GM18498 (cell line): ENCODE data around the gene TNKS2.
"Not testable (repeated sequence)": the region's sequence is repeated elsewhere in the genome, so short reads cannot be mapped to it uniquely, and the experiment has no call there.

Experiments used
- ATAC-seq: cut with Tn5 transposase; IDR thresholded peaks from one replicate; pipeline ENCODE4 v1.9.1; 2021; ENCODE audit warnings: mild to moderate bottlenecking, moderate library complexity; ENCODE audit not compliant: unreplicated experiment

Gene TNKS2

GRCh38 chr10:91797874-91798648 lies at the start of gene TNKS2:
Gene TNKS2 (plus strand): TSS chr10:91798426. CDS start chr10:91798691, 265 bp downstream.
- ATAC-seq = peak; percentile 75

DNA sequence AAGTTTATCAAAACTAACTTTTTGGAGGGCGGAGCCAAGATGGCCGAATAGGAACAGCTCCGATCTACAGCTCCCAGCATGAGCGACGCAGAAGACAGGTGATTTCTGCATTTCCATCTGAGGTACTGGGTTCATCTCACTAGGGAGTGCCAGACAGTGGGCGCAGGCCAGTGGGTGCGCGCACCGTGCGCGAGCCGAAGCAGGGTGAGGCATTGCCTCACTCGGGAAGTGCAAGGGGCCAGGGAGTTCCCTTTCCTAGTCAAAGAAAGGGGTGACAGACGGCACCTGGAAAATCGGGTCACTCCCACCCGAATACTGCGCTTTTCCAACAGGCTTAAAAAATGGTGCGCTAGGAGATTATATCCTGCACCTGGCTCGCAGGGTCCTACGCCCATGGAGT lies 48.6 kb upstream of the TNKS2 start:
- ATAC-seq = not testable (repeated sequence)

DNA sequence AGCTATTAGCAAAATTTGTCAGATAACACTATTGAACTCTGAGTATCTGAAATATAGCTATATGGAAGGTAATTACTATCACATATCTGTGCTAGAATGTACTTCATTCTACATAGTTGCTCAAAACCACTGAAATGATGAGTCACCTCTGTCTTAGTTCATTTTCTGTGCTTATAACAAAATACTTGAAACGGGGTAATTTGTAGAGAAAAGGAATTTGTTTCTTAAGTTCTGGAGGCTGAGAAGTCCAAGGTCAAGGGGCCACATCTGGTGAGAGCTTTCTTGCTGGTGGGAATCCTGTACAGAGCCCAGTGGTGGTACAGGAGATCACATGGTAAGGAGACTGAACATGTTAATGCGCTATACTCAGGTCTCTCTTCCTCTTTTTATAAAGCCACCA lies 41.9 kb upstream of the TNKS2 start:
- ATAC-seq = no peak

DNA sequence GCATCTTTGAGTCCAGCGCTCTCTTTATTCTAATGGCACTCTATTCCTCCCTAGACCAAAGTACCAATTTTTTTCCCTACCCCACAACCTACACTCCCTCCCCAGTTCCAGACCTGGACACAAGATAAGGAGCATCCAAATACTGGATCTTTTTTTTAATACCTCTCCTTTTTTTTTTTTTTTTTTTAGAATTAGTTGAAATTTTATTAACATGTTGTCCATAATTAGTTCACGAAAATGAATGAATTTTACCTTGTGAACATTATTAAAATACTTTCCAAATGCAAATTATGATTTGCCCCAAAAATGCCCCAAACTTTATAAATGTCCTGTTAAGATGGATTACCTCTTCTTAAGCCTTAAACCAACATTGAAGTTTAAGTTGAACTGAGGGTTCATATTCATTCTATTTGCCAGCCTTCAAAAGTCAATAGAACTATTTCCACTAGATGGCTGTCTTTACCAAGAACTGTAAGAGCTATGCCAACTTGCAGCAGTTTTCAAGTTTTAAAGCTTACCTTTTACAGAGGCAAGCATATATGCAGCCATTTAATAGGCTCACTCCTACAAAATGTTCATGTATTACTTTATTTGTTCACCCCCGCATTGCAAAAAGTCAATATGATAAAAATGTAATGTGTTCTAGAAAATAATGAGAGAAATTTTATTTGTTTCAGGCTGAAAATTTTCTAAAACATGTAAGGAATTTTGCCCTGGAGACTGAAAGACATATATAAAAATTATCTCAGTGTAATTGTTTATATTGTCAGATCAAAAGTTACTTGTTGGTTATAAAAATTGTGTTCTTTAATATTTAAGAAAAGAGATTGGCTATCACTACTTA lies 39.7 kb upstream of the TNKS2 start:
- ATAC-seq = no peak

DNA sequence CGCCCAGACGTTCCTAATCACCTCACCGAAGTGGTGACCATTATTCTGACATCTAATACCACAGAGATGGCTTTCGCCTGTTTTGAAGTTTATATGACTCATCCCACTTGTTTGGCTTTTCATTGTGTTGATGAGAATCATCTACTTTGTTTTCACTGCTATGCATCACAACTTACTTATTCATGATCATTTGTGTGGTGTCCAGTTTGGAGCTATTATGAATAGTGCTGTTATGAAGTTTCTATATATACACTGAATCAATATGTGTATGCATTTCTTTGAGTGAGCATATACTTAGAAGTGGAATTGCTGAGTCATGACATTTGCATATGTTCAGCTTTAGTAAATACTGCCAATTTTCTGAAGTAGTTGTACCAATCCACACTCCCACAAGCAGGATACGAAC lies 38.6 kb upstream of the TNKS2 start:
- no peak for ATAC-seq

GRCh38 chr10:91761721-91762120 lies 36.5 kb upstream of the TNKS2 start:
- ATAC-seq = no peak

DNA sequence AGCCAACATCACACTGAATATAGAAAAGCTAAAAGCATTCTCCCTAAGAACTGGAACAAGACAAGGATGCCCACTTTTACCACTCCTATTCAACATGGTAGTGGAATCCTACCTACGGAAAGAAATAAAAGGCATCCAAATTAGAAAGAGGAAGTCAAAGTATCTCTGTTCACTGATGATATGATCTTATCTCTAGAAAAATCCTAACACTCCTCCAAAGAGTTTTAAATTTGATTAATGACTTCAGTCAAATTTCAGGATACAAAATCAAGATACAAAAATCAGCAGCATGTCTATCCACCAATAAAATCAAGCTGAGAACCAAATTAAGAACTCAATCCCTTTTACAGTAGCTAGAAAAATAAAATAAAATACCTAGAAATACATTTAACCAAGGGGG lies 35.3 kb upstream of the TNKS2 start:
- ATAC-seq = no peak

DNA sequence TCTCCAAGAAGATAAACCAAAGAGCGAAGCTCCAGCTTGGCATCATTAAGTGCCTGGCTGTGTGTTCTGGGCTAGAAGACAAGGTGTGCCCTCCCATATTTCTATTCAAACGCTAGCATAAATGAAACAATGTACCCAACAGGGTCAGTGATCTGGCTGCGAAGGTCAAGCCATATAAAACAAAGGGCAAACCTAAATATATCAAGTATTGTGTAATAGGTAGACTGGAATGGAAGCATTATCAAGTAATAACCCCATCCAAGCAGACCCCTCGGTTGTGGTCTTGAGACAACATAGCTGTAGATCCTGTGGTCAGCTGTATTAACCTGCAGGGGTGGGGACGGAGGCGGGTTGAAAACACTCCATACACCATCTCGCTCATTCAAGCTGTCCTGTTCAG lies 31.6 kb upstream of the TNKS2 start:
- no peak for ATAC-seq

- ATAC-seq = no peak
Measured at GRCh38 chr10:91768123-91768522, 30.1 kb upstream of the TNKS2 start.

- no peak for ATAC-seq
Measured at GRCh38 chr10:91771907-91772306, 26.3 kb upstream of the TNKS2 start.

- ATAC-seq = no peak
Measured at GRCh38 chr10:91772461-91772860, 25.8 kb upstream of the TNKS2 start.

DNA sequence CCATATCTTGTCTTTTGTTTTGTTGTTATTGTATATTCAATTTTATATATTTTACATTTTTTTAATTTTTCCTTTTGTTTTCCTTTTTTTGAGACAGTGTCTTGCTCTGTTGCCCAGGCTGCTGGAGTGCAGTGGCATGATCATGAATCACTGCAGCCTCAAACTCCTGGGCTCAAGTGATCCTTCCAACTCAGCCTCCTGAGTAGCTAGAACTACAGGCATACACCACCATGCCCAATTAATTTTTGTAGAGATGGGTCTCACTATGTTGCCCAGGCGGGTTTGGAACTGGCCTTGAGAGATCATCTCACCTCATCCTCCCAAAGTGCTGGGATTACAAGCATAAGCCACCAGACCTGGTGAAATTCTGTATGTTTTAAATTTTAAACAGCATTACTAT lies 25.4 kb upstream of the TNKS2 start:
- ATAC-seq = no peak

DNA sequence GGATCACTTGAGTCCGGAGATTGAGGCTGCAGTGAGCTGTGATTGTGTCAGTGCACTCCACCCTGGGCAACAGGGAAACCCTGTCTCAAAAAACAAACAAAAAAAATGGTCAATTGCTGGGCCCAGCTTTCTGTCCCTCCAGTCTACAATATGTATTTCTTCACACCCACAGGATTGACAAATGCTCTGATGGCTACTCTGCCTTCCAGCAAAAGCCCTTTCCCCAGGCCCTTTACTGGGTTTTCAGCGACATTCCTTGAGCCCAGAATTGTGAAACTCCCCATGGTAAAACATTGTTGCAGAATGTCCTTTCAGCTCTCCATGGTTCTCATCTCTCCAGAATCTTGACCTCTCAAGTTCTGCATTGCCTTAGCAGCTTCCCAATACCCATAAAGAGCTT lies 23.7 kb upstream of the TNKS2 start:
- no peak for ATAC-seq

DNA sequence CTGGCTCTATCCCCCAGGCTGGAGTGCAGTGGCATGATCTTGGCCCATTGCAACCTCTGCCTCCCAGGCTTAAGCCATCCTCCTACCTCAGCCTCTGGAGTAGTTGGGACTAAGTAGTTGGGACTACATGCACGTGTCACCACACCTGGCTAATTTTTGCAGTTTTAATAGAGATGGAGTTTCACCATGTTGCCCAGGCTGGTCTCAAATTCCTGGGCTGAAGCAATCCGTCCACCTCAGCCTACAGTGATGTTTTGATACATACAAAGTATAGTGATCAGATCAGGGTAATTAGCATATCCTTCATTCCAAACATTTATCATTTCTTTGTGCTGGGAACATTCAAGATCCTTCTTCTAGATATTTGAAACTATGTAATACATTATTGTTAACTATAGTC lies 22.5 kb upstream of the TNKS2 start:
- no peak for ATAC-seq

DNA sequence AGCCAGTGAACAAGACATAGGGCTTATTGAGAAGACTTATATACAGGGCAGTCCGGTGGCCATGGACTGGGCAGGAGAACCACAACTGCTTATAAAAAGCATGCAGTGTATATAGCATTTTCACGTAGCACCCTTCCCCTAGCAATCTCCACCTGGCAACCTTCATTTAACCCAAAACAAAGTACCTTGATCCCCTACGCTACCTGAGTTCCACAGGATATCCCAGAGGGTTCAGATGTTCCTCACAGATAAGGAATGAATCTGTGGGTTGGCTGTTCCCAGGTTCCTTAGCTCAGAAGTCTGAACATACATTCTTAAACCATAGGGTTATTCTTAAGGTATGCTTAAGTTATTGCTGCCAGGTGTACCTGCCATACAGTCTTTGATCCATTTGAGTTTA lies 22.0 kb upstream of the TNKS2 start:
- ATAC-seq = no peak

- no peak for ATAC-seq
Measured at GRCh38 chr10:91778485-91778884, 19.7 kb upstream of the TNKS2 start.

GRCh38 chr10:91779011-91779605 lies 19.1 kb upstream of the TNKS2 start:
- no peak for ATAC-seq

GRCh38 chr10:91782539-91782938 lies 15.7 kb upstream of the TNKS2 start:
- ATAC-seq = no peak

GRCh38 chr10:91785830-91786229 lies 12.4 kb upstream of the TNKS2 start:
- no peak for ATAC-seq

- no peak for ATAC-seq
Measured at GRCh38 chr10:91787258-91787657, 11.0 kb upstream of the TNKS2 start.

DNA sequence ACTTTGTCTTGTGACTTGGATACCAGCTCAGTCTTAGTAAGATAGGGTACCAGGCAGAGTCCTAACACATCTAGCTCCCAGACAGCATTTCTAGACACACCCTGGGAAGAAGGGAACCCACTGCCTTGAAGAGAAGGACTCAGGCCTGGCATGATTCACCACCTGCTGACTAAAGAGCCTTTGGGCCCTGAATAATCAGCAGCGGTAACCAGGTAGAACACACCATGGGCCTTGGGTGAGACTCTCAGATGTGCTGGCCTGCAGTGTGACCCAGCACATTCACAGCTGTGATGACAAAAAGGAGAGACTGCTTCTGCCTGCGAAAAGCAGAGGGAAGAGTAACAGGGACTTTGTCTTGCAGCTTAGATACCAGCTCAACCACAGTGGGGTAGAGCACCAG lies 10.4 kb upstream of the TNKS2 start:
- ATAC-seq = no peak

- no peak for ATAC-seq
Measured at GRCh38 chr10:91788527-91788926, 9.7 kb upstream of the TNKS2 start.
